CD4-positive, alpha-beta T cell treated with Interleukin-6 for 4 hours (primary cell): Measurements from ENCODE around the gene KCNH1.
"Not testable (repeated sequence)": the region's sequence is repeated elsewhere in the genome, so short reads cannot be mapped to it uniquely, and the experiment has no call there.

Experiments
- DNase-seq: peaks from one replicate; pipeline ENCODE4 v3.0.0-alpha.2; 2020; ENCODE audit warnings: mixed read lengths

Gene KCNH1

GRCh38 chr1:211099393-211099792, 34.6 kb downstream of the KCNH1 start:
- no peak for DNase-seq

- DNase-seq: no peak
Measured at GRCh38 chr1:211095381-211095780, 38.6 kb downstream of the KCNH1 start.

GRCh38 chr1:211092955-211093354, 41.0 kb downstream of the KCNH1 start:
- DNase-seq: no peak

- no peak for DNase-seq
Measured at GRCh38 chr1:211091867-211092266, 42.1 kb downstream of the KCNH1 start.

GRCh38 chr1:211089536-211089935, 44.4 kb downstream of the KCNH1 start:
- no peak for DNase-seq

GRCh38 chr1:211088156-211088555, 45.8 kb downstream of the KCNH1 start:
- no peak for DNase-seq

- no peak for DNase-seq
Measured at GRCh38 chr1:211082824-211083223, 51.1 kb downstream of the KCNH1 start.

- not testable (repeated sequence) for DNase-seq
Measured at GRCh38 chr1:211081447-211081846, 52.5 kb downstream of the KCNH1 start.

GRCh38 chr1:211068976-211069375, 65.0 kb downstream of the KCNH1 start:
- DNase-seq: no peak

GRCh38 chr1:211066781-211067384, 67.1 kb downstream of the KCNH1 start:
- no peak for DNase-seq

GRCh38 chr1:211041838-211042237, 92.1 kb downstream of the KCNH1 start:
- DNase-seq: not testable (repeated sequence)

- DNase-seq: no peak
Measured at GRCh38 chr1:211037095-211037494, 96.9 kb downstream of the KCNH1 start.

- DNase-seq: no peak
Measured at GRCh38 chr1:211036381-211037060, 97.4 kb downstream of the KCNH1 start.

GRCh38 chr1:211035821-211036380, 98.0 kb downstream of the KCNH1 start:
- DNase-seq: no peak

GRCh38 chr1:211033921-211034525, 99.9 kb downstream of the KCNH1 start:
- DNase-seq: no peak

GRCh38 chr1:211024901-211025300, 109.0 kb downstream of the KCNH1 start:
- DNase-seq: no peak

- no peak for DNase-seq
Measured at GRCh38 chr1:211019266-211019665, 114.7 kb downstream of the KCNH1 start.

GRCh38 chr1:211018690-211019089, 115.3 kb downstream of the KCNH1 start:
- DNase-seq: no peak

GRCh38 chr1:211017075-211017718, 116.8 kb downstream of the KCNH1 start:
- no peak for DNase-seq

GRCh38 chr1:211014275-211014674, 119.7 kb downstream of the KCNH1 start:
- DNase-seq: no peak

GRCh38 chr1:211013346-211014240, 120.4 kb downstream of the KCNH1 start:
- no peak for DNase-seq

GRCh38 chr1:211011128-211011527, 122.8 kb downstream of the KCNH1 start:
- DNase-seq: not testable (repeated sequence)
